Loucy (cell line): ENCODE results near the gene CELF4.

Experiments
- H2AFZ ChIP-seq: fragments of 200-600 bp; sonication (generic); 2 replicates; pipeline ENCODE4 v1.6.0; 2016; ENCODE audit warnings: antibody characterized with exemption, mild to moderate bottlenecking, low read length, moderate library complexity
- H3F3A ChIP-seq: fragments of 200-600 bp; 2 replicates; pipeline ENCODE4 v1.6.0; 2016; ENCODE audit warnings: antibody characterized with exemption, low read depth, mild to moderate bottlenecking
- H3K27me3 ChIP-seq: fragments of 200-600 bp; sonication (generic); 2 replicates; pipeline ENCODE4 v1.6.1; 2014; ENCODE audit warnings: low read length, mild to moderate bottlenecking; ENCODE audit not compliant: insufficient read depth, poor library complexity, severe bottlenecking
- H3K36me3 ChIP-seq: fragments of 200-600 bp; sonication (generic); 2 replicates; pipeline ENCODE4 v1.6.1; 2016; ENCODE audit warnings: low read length; ENCODE audit not compliant: insufficient read depth
- H3K4me1 ChIP-seq: fragments of 200-600 bp; sonication (generic); 2 replicates; pipeline ENCODE4 v1.5.1; 2014; ENCODE audit warnings: low read length, mild to moderate bottlenecking; ENCODE audit not compliant: insufficient read depth, poor library complexity, severe bottlenecking
- H3K4me2 ChIP-seq: fragments of 200-600 bp; sonication (generic); 2 replicates; pipeline ENCODE4 v1.6.0; 2014; ENCODE audit warnings: antibody characterized with exemption, low read length, low read depth, mild to moderate bottlenecking; ENCODE audit not compliant: poor library complexity, severe bottlenecking
- H3K4me3 ChIP-seq: fragments of 200-600 bp; sonication (generic); 2 replicates; pipeline ENCODE4 v1.5.1; 2014; ENCODE audit warnings: low read length, mild to moderate bottlenecking, mixed read lengths; ENCODE audit not compliant: poor library complexity, severe bottlenecking
- H3K79me2 ChIP-seq: fragments of 200-600 bp; sonication (generic); 2 replicates; pipeline ENCODE4 v1.6.1; 2014; ENCODE audit warnings: low read length; ENCODE audit not compliant: insufficient read depth
- H3K9ac ChIP-seq: fragments of 200-600 bp; sonication (generic); 2 replicates; pipeline ENCODE4 v1.6.0; 2014; ENCODE audit warnings: mild to moderate bottlenecking, low read depth, low read length, moderate library complexity; ENCODE audit not compliant: poor library complexity, severe bottlenecking
- H3K9me2 ChIP-seq: fragments of 200-600 bp; sonication (generic); replicated peaks from 2 replicates; pipeline ENCODE4 v1.6.1; 2016; ENCODE audit warnings: low read depth, low read length, mixed read lengths
- H3K9me3 ChIP-seq: fragments of 200-600 bp; sonication (generic); 2 replicates; pipeline ENCODE4 v1.6.1; 2014; ENCODE audit warnings: mild to moderate bottlenecking, antibody characterized with exemption, low read length, low read depth; ENCODE audit not compliant: insufficient read depth
- H4K20me1 ChIP-seq: fragments of 200-600 bp; sonication (generic); 2 replicates; pipeline ENCODE4 v1.6.0; 2014; ENCODE audit warnings: antibody characterized with exemption, low read length, mild to moderate bottlenecking; ENCODE audit not compliant: insufficient read depth, poor library complexity, severe bottlenecking
- CTCF ChIP-seq: fragments of 200-600 bp; sonication (generic); conservative IDR thresholded peaks from 2 replicates; pipeline ENCODE4 v1.5.1; 2014; ENCODE audit warnings: mild to moderate bottlenecking, antibody characterized with exemption, low read length
- EZH2phosphoT487 ChIP-seq: fragments of 200-600 bp; IDR thresholded peaks from 2 replicates; pipeline ENCODE4 v1.6.1; 2018; ENCODE audit warnings: antibody characterized with exemption, mild to moderate bottlenecking, moderate library complexity, borderline replicate concordance

CELF4 gene

GRCh38 chr18:37402735-37403099 lies 162.9 kb downstream of the CELF4 start:
- no peak overlapping the region for H3K9ac ChIP-seq
- no peak overlapping the region for H3K4me2 ChIP-seq
- H3K4me3 ChIP-seq: no peak overlapping the region
- no peaks in the 10 kb centered on the region for H3K27me3 ChIP-seq
- no peaks in the 10 kb centered on the region for H3K79me2 ChIP-seq
- no peak for TF ChIP-seq CTCF
- no peak for TF ChIP-seq EZH2phosphoT487
- H3K9me3 ChIP-seq: no peaks in the 10 kb centered on the region
- H3K9me2 ChIP-seq: no peaks in the 10 kb centered on the region
- peaks cover 21% of the 10 kb centered on the region for H3K4me1 ChIP-seq
- H2AFZ ChIP-seq: peak overlapping the region; percentile 22; the same call in 1 of the 2 replicates
- H3F3A ChIP-seq: no peaks in the 10 kb centered on the region
- no peaks in the 10 kb centered on the region for H4K20me1 ChIP-seq
- H3K36me3 ChIP-seq: no peaks in the 10 kb centered on the region

GRCh38 chr18:37400802-37401201 lies 164.8 kb downstream of the CELF4 start:
- Histone ChIP-seq H3K9me3 (no peaks in the 10 kb centered on the region), H2AFZ (no peak overlapping the region), H3F3A (no peaks in the 10 kb centered on the region), H3K4me3 (no peak overlapping the region), H3K36me3 (no peaks in the 10 kb centered on the region), H3K9ac (no peak overlapping the region), H3K27me3 (no peaks in the 10 kb centered on the region), H3K4me2 (no peak overlapping the region), H3K4me1 (peaks cover 21% of the 10 kb centered on the region), H3K9me2 (no peaks in the 10 kb centered on the region), H3K79me2 (no peaks in the 10 kb centered on the region), H4K20me1 (no peaks in the 10 kb centered on the region)
- TF ChIP-seq CTCF (no peak), EZH2phosphoT487 (no peak)

GRCh38 chr18:37398248-37398920 lies 167.2 kb downstream of the CELF4 start:
- Histone ChIP-seq H2AFZ (no peak overlapping the region), H3K4me2 (no peak overlapping the region), H3K9me2 (no peaks in the 10 kb centered on the region), H3K4me3 (no peak overlapping the region), H3K9me3 (no peaks in the 10 kb centered on the region), H3K4me1 (peaks cover 8% of the 10 kb centered on the region), H3K27me3 (no peaks in the 10 kb centered on the region), H3K36me3 (no peaks in the 10 kb centered on the region), H3K9ac (no peak overlapping the region), H3F3A (no peaks in the 10 kb centered on the region), H4K20me1 (no peaks in the 10 kb centered on the region), H3K79me2 (no peaks in the 10 kb centered on the region)
- no peak for TF ChIP-seq CTCF
- TF ChIP-seq EZH2phosphoT487: no peak
